ENCODE measurements around the gene GALNS.

- no peak for TF ChIP-seq POLR2A (IDR thresholded peaks at IDR 0.05)
- TF ChIP-seq, protein P1, sequence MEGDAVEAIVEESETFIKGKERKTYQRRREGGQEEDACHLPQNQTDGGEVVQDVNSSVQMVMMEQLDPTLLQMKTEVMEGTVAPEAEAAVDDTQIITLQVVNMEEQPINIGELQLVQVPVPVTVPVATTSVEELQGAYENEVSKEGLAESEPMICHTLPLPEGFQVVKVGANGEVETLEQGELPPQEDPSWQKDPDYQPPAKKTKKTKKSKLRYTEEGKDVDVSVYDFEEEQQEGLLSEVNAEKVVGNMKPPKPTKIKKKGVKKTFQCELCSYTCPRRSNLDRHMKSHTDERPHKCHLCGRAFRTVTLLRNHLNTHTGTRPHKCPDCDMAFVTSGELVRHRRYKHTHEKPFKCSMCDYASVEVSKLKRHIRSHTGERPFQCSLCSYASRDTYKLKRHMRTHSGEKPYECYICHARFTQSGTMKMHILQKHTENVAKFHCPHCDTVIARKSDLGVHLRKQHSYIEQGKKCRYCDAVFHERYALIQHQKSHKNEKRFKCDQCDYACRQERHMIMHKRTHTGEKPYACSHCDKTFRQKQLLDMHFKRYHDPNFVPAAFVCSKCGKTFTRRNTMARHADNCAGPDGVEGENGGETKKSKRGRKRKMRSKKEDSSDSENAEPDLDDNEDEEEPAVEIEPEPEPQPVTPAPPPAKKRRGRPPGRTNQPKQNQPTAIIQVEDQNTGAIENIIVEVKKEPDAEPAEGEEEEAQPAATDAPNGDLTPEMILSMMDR (IDR thresholded peaks at IDR 0.05), result no peak
Measured at GRCh38 chr16:88900662-88901052, 43.9 kb upstream of the GALNS start.

Measured in vagina (tissue), 2 donors.